Activated naive CD4-positive, alpha-beta T cell treated with anti-CD3 and anti-CD28 coated beads, Interleukin-2, amount 50 U/mL, for 24 hours (primary cell): ENCODE results near the gene SFI1.
A peak's percentile ranks its signal among the peaks of the same experiment; 100 is the strongest.
"Not testable (repeated sequence)": the region's sequence is repeated elsewhere in the genome, so short reads cannot be mapped to it uniquely, and the experiment has no call there.

Source experiments
- H3K27ac Mint-ChIP-seq: one replicate; pipeline ENCODE4 v1.8.0; 2021; ENCODE audit warnings: mild to moderate bottlenecking, mixed read lengths
- H3K27me3 Mint-ChIP-seq: one replicate; pipeline ENCODE4 v1.8.0; 2021; ENCODE audit warnings: mixed read lengths
- H3K36me3 Mint-ChIP-seq: one replicate; pipeline ENCODE4 v1.8.0; 2021; ENCODE audit warnings: mixed read lengths
- H3K4me1 Mint-ChIP-seq: one replicate; pipeline ENCODE4 v1.8.0; 2021; ENCODE audit warnings: mixed read lengths
- H3K4me3 Mint-ChIP-seq: one replicate; pipeline ENCODE4 v1.8.0; 2021; ENCODE audit warnings: mild to moderate bottlenecking, mixed read lengths
- H3K9me3 Mint-ChIP-seq: one replicate; pipeline ENCODE4 v1.8.0; 2021; ENCODE audit warnings: mixed read lengths

Gene SFI1, protein sequence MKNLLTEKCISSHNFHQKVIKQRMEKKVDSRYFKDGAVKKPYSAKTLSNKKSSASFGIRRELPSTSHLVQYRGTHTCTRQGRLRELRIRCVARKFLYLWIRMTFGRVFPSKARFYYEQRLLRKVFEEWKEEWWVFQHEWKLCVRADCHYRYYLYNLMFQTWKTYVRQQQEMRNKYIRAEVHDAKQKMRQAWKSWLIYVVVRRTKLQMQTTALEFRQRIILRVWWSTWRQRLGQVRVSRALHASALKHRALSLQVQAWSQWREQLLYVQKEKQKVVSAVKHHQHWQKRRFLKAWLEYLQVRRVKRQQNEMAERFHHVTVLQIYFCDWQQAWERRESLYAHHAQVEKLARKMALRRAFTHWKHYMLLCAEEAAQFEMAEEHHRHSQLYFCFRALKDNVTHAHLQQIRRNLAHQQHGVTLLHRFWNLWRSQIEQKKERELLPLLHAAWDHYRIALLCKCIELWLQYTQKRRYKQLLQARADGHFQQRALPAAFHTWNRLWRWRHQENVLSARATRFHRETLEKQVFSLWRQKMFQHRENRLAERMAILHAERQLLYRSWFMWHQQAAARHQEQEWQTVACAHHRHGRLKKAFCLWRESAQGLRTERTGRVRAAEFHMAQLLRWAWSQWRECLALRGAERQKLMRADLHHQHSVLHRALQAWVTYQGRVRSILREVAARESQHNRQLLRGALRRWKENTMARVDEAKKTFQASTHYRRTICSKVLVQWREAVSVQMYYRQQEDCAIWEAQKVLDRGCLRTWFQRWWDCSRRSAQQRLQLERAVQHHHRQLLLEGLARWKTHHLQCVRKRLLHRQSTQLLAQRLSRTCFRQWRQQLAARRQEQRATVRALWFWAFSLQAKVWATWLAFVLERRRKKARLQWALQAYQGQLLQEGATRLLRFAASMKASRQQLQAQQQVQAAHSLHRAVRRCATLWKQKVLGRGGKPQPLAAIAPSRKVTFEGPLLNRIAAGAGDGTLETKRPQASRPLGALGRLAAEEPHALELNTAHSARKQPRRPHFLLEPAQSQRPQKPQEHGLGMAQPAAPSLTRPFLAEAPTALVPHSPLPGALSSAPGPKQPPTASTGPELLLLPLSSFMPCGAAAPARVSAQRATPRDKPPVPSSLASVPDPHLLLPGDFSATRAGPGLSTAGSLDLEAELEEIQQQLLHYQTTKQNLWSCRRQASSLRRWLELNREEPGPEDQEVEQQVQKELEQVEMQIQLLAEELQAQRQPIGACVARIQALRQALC

DNA sequence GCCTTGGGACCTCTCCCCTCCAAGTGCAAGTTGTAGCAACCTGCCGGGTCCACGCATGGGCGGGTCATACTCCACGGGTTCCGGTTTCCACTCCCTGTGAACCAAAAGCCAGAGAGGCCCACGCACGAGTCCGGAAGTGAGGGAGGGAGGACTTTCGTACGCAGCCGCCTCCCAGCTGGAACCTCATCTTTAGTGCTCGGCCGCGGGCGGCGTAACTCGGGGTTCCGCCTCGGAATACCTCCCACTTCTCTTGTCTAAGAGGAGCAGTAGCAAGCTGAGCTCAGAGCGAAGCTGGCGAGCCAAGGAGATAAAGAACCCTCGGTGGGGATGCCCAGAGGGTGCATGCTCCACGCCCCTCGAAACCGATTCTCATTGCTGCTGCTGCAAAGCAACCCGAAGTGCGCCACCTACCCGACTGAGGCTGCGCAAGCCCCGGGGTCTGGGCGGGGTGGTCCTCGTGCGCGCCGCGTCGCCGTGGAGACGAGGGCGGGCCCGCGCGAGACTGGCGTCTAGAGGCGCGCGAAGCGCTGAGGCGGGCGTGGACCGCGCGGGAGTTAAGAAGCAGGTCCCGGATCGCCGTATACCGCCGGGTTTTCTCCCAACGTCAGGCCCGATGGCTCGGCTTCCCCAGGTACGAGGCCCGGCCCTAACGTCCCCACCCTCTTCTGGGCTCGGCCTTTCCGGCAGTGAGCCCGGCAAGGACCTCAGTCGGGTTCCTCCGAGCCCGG, at the start of gene SFI1:
SFI1 (plus strand) TSS at position 530 of the 728 bp plus-strand sequence. CDS start 11,749 bp downstream, outside the sequence.
- peaks cover 47% of the 10 kb centered on the region for H3K4me1 Mint-ChIP-seq
- H3K4me3 Mint-ChIP-seq, result peak within 1 kb of the TSS; percentile 95
- peak within 1 kb of the TSS; percentile 73 for H3K27ac Mint-ChIP-seq
- H3K27me3 Mint-ChIP-seq, result no peaks in the 10 kb centered on the region
- no peaks in the 10 kb centered on the region for H3K9me3 Mint-ChIP-seq
- H3K36me3 Mint-ChIP-seq, result peaks cover 2% of the 10 kb centered on the region

DNA sequence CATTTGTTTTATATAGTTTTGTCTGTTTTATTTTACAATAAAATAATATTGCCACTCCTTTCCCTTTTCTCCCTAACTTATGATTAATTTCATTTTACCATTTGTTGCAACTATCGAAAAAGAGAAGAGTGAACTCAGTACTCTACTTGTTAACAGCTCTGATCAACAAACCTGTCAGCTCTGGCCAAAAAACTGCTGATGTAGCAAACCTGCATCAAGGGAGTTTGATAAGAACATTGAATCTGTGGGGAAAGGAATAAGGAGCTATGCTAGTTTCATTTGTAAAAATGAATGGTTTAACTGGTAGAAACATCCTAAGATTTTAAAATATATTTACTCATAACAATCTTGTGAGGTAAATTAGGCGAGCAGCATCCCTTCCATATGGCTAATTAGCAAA, 49.6 kb upstream of the SFI1 start:
- no peaks in the 10 kb centered on the region for H3K27me3 Mint-ChIP-seq
- no peak overlapping the region for H3K4me3 Mint-ChIP-seq
- H3K9me3 Mint-ChIP-seq, result no peaks in the 10 kb centered on the region
- no peaks in the 10 kb centered on the region for H3K4me1 Mint-ChIP-seq
- H3K27ac Mint-ChIP-seq, result no peak overlapping the region
- H3K36me3 Mint-ChIP-seq, result peaks cover 5% of the 10 kb centered on the region

DNA sequence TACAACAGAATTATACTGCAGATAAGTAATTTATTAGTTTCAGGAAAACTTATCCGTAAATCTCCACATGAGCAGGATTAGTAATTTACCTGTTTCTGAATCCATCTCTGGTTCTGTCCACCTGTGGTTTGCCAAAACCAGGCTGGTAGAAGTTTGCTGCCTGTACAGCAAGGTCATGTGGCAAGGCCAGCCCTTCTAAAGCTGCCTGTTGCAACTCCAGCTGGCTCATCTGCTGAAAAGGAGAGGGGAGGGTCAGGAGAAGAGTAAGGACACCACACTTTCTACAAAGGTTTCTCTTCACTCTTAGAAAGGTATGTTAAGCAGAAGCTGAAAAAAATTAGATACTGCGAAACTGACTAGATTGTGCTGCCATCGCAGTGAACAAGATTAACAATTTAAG, 49.0 kb upstream of the SFI1 start:
- Mint-ChIP-seq H3K4me3 (no peak overlapping the region), H3K27me3 (no peaks in the 10 kb centered on the region), H3K4me1 (no peaks in the 10 kb centered on the region), H3K36me3 (peaks cover 5% of the 10 kb centered on the region), H3K27ac (no peak overlapping the region), H3K9me3 (no peaks in the 10 kb centered on the region)

DNA sequence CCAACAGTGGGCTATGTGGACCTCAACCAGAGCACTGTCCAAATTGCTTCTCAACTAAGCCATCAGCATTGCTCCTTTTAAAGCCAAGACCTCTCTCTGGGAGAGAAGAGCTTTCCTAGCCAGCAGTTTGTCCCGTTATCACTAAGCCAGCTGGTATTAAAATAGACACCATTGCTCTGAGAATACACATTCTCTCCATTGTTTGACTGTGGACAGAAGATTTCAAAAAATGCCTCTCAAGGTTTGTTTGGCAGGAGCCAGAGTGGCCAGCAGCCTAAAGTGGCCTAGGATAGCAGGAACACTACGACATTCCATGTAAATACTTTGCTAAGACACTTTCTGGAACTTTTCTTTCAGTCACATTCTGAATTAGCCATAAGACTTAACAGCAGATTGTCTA, 48.0 kb upstream of the SFI1 start:
- Mint-ChIP-seq H3K9me3 (no peaks in the 10 kb centered on the region), H3K36me3 (peaks cover 5% of the 10 kb centered on the region), H3K27me3 (no peaks in the 10 kb centered on the region), H3K27ac (peak overlapping the region; percentile 51), H3K4me3 (no peak overlapping the region), H3K4me1 (no peaks in the 10 kb centered on the region)

DNA sequence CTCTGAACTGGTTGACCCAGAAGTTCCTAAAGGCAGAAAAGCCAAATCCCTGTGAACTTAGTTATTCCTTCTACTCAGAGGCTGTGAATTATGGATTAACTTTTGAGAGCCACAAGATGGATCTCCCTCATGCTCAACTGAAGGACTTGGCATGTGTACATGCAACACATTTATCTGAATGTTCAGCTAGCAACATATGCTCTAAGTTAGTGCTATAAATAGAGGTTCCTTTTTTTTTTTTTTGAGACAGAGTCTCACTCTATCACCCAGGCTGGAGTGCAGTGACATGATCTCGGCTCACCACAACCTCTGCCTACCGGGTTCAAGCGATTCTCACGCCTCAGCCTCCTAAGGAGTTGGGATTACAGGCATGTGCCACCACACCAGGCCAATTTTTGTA, 46.8 kb upstream of the SFI1 start:
- H3K9me3 Mint-ChIP-seq, result no peaks in the 10 kb centered on the region
- H3K4me1 Mint-ChIP-seq, result no peaks in the 10 kb centered on the region
- no peak overlapping the region for H3K4me3 Mint-ChIP-seq
- peaks cover 2% of the 10 kb centered on the region for H3K36me3 Mint-ChIP-seq
- H3K27me3 Mint-ChIP-seq, result no peaks in the 10 kb centered on the region
- no peak overlapping the region for H3K27ac Mint-ChIP-seq

DNA sequence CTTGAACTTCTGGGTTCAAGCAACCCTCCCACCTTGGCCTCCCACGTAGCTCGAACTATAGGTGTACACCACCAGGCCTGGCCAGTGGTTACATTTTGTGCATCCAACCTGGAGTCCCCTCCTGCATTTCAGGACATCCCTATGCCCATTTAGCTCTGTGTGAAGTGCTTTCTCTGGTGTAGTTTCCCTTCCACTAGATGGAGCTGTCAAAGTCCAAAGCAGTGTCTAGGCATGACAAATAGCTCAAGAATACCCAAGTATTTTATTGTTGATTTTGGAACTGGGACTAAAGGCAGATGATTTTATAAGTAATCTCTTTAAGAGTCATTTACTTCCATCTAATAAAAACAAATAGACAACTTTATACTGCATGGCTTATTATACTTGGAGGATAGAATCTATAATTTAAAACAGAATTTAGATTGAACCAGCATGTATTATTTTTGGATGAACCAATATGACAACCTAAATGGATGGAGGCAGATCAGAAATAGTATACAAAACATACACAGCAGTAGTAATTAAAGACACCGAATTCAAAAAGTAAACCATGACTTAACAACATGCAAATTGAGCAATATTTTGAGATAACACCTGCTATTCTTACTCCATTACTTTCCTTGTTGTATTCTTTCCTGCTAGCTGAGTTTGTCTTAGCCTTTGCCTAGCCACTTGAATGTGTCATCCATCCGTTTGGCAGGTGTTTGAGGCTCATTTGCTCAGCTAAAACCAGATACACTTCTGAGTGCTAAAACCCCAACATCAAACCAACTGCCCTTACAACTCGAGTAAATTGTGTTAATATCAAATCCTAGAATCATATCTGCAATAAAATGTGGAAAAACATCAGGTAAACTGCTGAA, 44.4 kb upstream of the SFI1 start:
- Mint-ChIP-seq H3K4me1 (no peaks in the 10 kb centered on the region), H3K4me3 (no peak overlapping the region), H3K36me3 (peaks cover 3% of the 10 kb centered on the region), H3K27me3 (no peaks in the 10 kb centered on the region), H3K27ac (no peak overlapping the region), H3K9me3 (no peaks in the 10 kb centered on the region)

DNA sequence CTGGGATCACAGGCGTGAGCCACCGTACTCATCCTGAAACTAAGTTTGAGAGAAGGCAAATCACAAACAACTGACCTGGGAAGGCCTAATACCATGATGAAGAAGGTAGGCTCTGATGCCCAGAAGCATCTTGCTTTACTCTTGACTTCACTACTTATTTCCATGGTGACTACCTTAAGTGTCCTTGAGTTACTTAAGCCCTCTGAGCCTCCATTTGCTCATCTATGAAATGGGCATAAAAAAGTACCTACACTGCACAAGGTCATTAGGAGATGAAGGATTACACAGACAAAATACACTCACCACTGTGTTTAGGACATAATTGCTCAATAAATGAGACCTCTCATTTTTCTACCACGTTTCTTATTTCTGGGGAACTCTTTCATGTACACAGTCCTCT, 34.6 kb upstream of the SFI1 start:
- Mint-ChIP-seq H3K4me3 (no peak overlapping the region), H3K9me3 (no peaks in the 10 kb centered on the region), H3K27ac (peak overlapping the region; percentile 17), H3K27me3 (no peaks in the 10 kb centered on the region), H3K4me1 (no peaks in the 10 kb centered on the region), H3K36me3 (peaks cover 14% of the 10 kb centered on the region)

DNA sequence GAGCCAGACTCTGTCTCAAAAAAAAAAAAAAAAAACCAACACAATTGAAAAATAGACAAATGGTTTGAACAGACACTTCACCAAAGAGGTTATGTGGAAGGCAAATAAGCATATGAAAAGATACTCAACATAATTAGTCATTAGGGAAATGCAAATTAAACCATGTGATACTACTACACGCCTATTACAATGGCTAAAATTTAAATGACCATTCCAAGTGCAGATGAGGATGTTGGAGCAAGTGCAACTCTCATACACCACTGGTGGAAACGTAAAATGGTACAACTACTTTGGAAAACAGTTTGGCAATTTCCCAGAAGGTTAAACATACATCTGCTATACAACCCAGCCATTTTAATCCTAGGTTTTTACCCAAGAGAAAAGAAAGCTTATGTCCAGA, 31.0 kb upstream of the SFI1 start:
- no peak overlapping the region for H3K4me3 Mint-ChIP-seq
- H3K27ac Mint-ChIP-seq, result no peak overlapping the region
- H3K27me3 Mint-ChIP-seq, result no peaks in the 10 kb centered on the region
- H3K36me3 Mint-ChIP-seq, result peaks cover 12% of the 10 kb centered on the region
- H3K9me3 Mint-ChIP-seq, result no peaks in the 10 kb centered on the region
- H3K4me1 Mint-ChIP-seq, result no peaks in the 10 kb centered on the region

DNA sequence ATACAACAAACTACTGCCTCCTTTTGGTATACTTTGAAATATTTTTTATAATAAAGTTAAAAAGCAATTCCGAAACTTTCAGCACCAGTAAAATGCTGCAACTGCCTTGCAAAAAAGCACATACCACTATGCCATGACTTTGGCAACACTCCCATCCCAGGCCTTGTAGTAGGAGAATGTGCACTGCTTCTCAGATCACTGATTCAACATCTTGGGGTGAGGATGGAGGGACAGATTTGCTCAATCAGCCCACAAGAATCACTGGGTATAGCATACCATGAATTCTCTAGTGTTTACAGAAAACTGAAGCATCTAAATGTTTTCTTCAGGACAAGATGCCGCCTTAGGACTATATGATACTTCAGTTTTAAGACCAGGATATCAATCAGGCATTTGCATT, 21.6 kb upstream of the SFI1 start:
- H3K4me1 Mint-ChIP-seq, result peaks cover 16% of the 10 kb centered on the region
- no peaks in the 10 kb centered on the region for H3K9me3 Mint-ChIP-seq
- no peak overlapping the region for H3K27ac Mint-ChIP-seq
- no peaks in the 10 kb centered on the region for H3K27me3 Mint-ChIP-seq
- H3K36me3 Mint-ChIP-seq, result peaks cover 10% of the 10 kb centered on the region
- H3K4me3 Mint-ChIP-seq, result no peak overlapping the region

DNA sequence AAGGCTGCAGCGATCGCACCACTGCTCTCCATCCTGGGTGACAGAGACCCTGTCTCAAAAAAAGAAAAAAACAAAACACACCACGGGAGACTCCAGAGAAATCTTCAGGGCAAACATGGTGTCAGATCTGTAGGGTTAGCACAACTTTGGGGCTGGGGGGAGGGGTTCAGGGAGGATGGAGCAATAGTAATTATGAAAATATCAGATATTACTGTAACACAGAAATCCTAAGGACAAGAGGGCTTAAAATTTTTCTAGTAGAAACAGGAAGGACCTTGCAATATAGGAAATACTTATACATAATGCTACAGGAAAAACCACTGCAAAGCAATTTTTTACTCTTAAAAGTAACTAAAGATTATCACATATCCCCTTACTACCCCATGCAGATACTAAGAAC, 20.5 kb upstream of the SFI1 start:
- H3K4me3 Mint-ChIP-seq, result no peak overlapping the region
- H3K36me3 Mint-ChIP-seq, result peaks cover 11% of the 10 kb centered on the region
- peaks cover 16% of the 10 kb centered on the region for H3K4me1 Mint-ChIP-seq
- no peaks in the 10 kb centered on the region for H3K27me3 Mint-ChIP-seq
- H3K27ac Mint-ChIP-seq, result no peak overlapping the region
- H3K9me3 Mint-ChIP-seq, result no peaks in the 10 kb centered on the region

DNA sequence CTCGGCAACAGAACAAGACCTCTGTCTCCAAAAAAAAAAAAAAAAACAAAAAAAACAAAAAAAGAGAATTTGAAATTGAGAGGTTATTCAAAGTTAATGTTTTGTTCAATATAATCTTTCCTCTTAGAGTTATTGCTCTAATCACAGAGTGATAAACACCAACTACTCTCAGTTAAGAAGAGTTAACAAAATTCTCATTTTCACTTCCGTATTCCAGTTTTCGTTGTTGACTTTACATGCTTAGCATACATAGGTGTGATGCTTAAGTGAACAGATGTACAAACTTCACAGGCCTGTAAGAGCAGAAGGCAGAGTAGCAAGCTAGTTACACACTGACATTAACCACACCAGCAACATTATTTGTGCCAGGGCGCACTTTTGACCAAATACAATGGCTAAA, 19.0 kb upstream of the SFI1 start:
- Mint-ChIP-seq H3K36me3 (peaks cover 11% of the 10 kb centered on the region), H3K27me3 (no peaks in the 10 kb centered on the region), H3K4me1 (peaks cover 16% of the 10 kb centered on the region), H3K9me3 (no peaks in the 10 kb centered on the region), H3K27ac (no peak overlapping the region), H3K4me3 (no peak overlapping the region)

DNA sequence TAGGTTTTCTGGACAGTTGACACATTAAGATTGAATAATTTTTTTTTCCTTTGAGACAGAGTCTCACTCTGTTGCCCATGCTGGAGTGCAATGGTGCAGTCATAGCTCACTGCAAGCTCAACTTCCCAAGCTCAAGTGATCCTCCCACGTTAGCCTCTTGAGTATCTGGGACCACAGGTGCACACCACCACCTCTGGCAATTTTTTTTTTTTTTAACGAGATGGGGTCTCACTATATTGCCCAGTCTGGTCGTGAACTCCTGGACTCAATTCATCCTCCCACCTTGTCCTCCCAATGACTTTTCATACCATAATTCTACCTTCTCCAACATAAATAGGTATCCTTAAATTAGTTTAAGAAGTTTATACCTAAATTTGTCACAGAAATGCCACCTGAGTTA, 15.2 kb upstream of the SFI1 start:
- peaks cover 32% of the 10 kb centered on the region for H3K4me1 Mint-ChIP-seq
- no peaks in the 10 kb centered on the region for H3K27me3 Mint-ChIP-seq
- H3K27ac Mint-ChIP-seq, result no peak overlapping the region
- H3K9me3 Mint-ChIP-seq, result no peaks in the 10 kb centered on the region
- peaks cover 15% of the 10 kb centered on the region for H3K36me3 Mint-ChIP-seq
- no peak overlapping the region for H3K4me3 Mint-ChIP-seq

DNA sequence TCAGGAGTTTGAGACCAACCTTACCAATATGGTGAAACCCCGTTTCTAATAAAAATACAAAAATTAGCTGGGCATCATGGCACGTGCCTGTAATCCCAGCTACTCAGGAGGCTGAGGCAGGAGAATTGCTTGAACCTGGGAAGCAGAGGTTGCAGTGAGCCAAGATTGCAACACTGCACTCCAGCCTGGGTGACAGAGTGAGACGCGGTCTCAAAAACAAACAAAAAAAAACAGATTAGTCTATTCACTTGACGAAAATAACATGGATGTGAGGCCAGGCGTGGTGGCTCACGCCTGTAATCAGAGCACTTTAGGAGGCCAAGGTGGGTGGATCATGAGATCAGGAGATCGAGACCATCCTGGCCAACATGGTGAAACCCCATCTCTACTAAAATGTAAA, 13.9 kb upstream of the SFI1 start:
- H3K4me3 Mint-ChIP-seq, H3K27me3 Mint-ChIP-seq, H3K27ac Mint-ChIP-seq, H3K9me3 Mint-ChIP-seq: not testable (repeated sequence)
- Mint-ChIP-seq H3K36me3 (peaks cover 16% of the 10 kb centered on the region), H3K4me1 (peaks cover 33% of the 10 kb centered on the region)

DNA sequence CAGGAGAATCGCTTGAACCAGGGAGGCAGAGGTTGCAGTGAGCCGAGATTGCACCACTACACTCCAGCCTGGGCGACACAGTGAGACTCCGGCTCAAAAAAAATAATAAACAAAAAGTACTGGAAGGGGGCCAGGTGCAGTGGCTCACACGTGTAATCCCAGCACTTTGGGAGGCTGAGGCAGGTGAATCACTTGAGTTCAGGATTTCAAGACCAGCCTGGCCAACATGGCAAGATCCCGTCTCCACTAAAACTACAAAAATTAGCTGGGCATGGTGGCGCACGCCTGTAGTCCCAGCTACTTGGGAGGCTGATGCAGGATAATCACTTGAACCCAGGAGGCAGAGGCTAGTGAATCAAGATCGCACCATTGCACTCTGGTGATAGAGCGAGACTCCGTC, 10.0 kb upstream of the SFI1 start:
- H3K4me3 Mint-ChIP-seq, H3K9me3 Mint-ChIP-seq, H3K27ac Mint-ChIP-seq, H3K27me3 Mint-ChIP-seq, H3K36me3 Mint-ChIP-seq: not testable (repeated sequence)
- peaks cover 54% of the 10 kb centered on the region for H3K4me1 Mint-ChIP-seq
